Right atrium auricular region (tissue), 2 donors: ENCODE measurements around the gene TSC22D2. TPM values are rescaled to one million over a fixed set of nuclear protein-coding genes. Genes with fewer than 3 reads are reported as not detected.

ENCODE experiments used
- DNase-seq: peaks from one replicate; pipeline ENCODE4 v3.0.0-alpha.2; 2019; ENCODE audit warnings: low spot score
- H3K27ac ChIP-seq, 2 donors: fragments of 200-600 bp; sonication (generic); 1 replicate in 1 of 2; 2 replicates in 1 of 2; pipeline ENCODE4 v1.5.1; 2016 to 2019
- H3K27me3 ChIP-seq, 2 donors: fragments of 200-600 bp; sonication (generic); one replicate each; pipeline versions ENCODE4 v1.5.1 to v1.6.0; 2017 to 2019
- H3K36me3 ChIP-seq: fragments of 200-600 bp; sonication (generic); one replicate; pipeline ENCODE4 v1.5.1; 2016
- H3K4me1 ChIP-seq, 2 donors: fragments of 200-600 bp; sonication (generic); one replicate each; pipeline versions ENCODE4 v1.5.1 to v1.6.0; 2017 to 2019
- H3K4me3 ChIP-seq, 2 donors: fragments of 200-600 bp; sonication (generic); 1 replicate in 1 of 2; 2 replicates in 1 of 2; pipeline ENCODE4 v1.5.1; 2017 to 2019; ENCODE audit warnings: mild to moderate bottlenecking in 1 of 2, moderate library complexity in 1 of 2
- H3K9me3 ChIP-seq, 2 donors: fragments of 200-600 bp; sonication (generic); one replicate each; pipeline ENCODE4 v1.5.1; 2019
- total RNA-seq, 2 donors: library from RNA; depleted of rRNA; stranded (reverse); fragments of >200 nt; gene quantifications; one replicate each; pipeline ENCODE4 v1.1.0, GENCODE V29; 2016
- TF ChIP-seq, protein P1 (sequence below), 2 donors: fragments of 200-600 bp; sonication (generic); IDR thresholded peaks; one replicate each; pipeline ENCODE4 v1.5.1; 2019; ENCODE audit warnings: antibody characterized with exemption in 2 of 2

Gene TSC22D2
- total RNA-seq, 2 donors from 2014 or later, result 18.1 to 23.5 TPM

DNA sequence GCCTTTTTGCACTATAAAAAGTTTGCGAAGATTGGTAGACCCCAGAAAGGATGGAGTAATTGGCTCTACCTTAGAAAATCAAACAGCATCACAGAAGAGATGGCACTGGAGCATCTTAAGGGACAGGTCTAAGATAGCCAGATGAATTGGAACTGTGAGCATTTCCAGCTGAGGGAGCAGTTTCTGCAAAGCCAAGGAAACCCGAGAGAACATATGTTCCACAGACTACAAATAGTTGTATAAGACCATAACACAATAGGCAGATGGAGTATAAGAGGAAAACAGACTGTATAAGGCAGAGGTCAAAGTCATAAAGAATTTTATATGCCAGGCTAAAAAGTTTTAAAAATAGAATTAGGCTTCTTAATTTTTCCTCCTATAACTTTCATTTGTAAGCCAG, 46.0 kb downstream of the TSC22D2 start:
- peaks cover 0 to 33% of the 10 kb centered on the region in 2 donors for H3K4me1 ChIP-seq
- H3K36me3 ChIP-seq, result no peaks in the 10 kb centered on the region
- DNase-seq, result no peak
- H3K27ac ChIP-seq, result no peak overlapping the region
- TF ChIP-seq, protein P1, sequence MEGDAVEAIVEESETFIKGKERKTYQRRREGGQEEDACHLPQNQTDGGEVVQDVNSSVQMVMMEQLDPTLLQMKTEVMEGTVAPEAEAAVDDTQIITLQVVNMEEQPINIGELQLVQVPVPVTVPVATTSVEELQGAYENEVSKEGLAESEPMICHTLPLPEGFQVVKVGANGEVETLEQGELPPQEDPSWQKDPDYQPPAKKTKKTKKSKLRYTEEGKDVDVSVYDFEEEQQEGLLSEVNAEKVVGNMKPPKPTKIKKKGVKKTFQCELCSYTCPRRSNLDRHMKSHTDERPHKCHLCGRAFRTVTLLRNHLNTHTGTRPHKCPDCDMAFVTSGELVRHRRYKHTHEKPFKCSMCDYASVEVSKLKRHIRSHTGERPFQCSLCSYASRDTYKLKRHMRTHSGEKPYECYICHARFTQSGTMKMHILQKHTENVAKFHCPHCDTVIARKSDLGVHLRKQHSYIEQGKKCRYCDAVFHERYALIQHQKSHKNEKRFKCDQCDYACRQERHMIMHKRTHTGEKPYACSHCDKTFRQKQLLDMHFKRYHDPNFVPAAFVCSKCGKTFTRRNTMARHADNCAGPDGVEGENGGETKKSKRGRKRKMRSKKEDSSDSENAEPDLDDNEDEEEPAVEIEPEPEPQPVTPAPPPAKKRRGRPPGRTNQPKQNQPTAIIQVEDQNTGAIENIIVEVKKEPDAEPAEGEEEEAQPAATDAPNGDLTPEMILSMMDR (IDR thresholded peaks at IDR 0.05), result no peak
- no peaks in the 10 kb centered on the region for H3K9me3 ChIP-seq
- no peak overlapping the region for H3K4me3 ChIP-seq
- no peaks in the 10 kb centered on the region for H3K27me3 ChIP-seq

DNA sequence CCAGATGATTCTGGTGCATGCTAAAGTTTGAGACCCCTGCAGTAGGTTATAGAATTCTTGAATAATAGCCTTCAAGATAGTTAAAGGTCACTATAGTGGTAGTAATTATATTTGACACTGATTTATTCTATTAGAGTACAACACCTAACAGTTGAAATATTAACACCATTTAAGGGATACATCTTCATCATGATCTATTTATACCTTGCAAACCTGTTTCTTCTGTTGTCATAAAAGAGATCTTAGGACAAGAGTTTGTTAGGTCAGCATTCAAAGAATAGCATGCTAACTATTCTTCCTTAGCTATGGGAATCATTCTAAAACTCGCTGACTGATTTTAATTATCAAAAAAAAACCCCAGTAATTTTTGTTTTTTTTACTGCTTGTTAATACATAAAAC, 46.5 kb downstream of the TSC22D2 start:
- Histone ChIP-seq H3K4me1 (peaks cover 0 to 28% of the 10 kb centered on the region in 2 donors), H3K27ac (no peak overlapping the region)
- TF ChIP-seq, protein P1 (IDR thresholded peaks at IDR 0.05), result no peak

DNA sequence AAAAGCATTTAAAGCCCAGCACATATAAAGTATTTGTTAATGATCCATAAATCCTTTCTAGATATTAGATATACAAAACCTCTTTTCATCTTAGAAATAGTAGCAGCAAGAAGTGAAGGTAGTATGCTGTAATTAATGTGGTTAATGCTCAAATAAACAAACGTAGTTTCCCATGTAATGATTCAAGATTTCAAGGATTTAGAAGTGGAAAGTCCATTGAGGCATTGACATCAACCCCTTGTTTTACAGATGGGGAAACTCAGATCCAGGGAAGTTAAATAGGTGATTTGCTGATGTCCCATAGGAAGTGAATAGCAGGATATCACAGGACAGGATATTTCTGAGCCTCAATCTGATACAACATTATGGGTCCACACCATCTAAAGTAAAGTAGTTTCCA, 47.2 kb downstream of the TSC22D2 start:
- no peaks in the 10 kb centered on the region for H3K36me3 ChIP-seq
- TF ChIP-seq, protein P1 (IDR thresholded peaks at IDR 0.05), result no peak
- no peaks in the 10 kb centered on the region for H3K9me3 ChIP-seq
- DNase-seq, result no peak
- H3K27me3 ChIP-seq, result no peaks in the 10 kb centered on the region
- peaks cover 0 to 24% of the 10 kb centered on the region in 2 donors for H3K4me1 ChIP-seq
- H3K4me3 ChIP-seq, result no peak overlapping the region
- H3K27ac ChIP-seq, result no peak overlapping the region

More for the DNA sequence above, 46.5 kb downstream of the TSC22D2 start:
- Histone ChIP-seq H3K36me3 (no peaks in the 10 kb centered on the region), H3K4me3 (no peak overlapping the region), H3K27me3 (no peaks in the 10 kb centered on the region), H3K9me3 (no peaks in the 10 kb centered on the region)
- no peak for DNase-seq

DNA sequence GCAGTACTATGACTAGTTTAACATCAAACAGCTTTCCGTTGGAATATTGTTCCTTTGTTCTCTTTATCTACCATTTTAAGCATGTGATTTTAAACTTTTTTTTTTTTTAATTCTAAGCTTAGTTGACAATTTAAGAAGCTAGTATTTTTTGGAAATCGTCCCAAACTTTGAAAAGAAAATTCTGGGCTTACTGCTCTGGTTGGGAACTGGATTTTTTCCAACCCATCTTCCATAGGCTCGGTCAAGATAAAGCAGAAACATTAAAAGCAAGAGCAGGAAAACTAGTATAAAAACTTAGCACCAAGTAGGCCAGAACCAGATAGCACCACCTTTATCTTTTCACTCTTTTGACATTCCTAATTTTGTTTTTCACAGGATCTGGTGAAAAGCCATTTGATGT, 49.9 kb downstream of the TSC22D2 start:
- TF ChIP-seq, protein P1 (IDR thresholded peaks at IDR 0.05), result no peak
- Histone ChIP-seq H3K36me3 (no peaks in the 10 kb centered on the region), H3K4me3 (no peak overlapping the region), H3K27ac (no peak overlapping the region), H3K9me3 (no peaks in the 10 kb centered on the region), H3K27me3 (no peaks in the 10 kb centered on the region), H3K4me1 (peaks cover 0 to 9% of the 10 kb centered on the region in 2 donors)
- no peak for DNase-seq

DNA sequence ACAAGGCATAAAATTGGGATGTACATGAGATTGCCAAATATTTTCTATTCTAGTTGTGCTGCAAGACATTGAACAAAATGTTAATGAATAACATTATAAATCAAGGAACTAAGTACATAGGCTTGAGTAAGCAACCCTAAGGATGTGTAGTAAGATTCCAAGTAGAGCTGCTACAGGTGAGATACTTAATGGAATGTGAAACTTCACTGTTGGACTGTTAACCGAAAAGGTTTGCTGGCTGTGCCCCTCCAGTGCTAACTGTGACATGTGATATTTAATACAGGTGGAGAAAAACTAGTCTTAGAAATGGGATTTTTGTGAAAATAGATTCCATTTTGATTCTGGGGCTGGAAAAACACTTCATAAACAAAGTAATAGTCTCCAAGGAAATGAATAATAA, 52.4 kb downstream of the TSC22D2 start:
- TF ChIP-seq, protein P1 (IDR thresholded peaks at IDR 0.05), result no peak
- DNase-seq, result no peak

DNA sequence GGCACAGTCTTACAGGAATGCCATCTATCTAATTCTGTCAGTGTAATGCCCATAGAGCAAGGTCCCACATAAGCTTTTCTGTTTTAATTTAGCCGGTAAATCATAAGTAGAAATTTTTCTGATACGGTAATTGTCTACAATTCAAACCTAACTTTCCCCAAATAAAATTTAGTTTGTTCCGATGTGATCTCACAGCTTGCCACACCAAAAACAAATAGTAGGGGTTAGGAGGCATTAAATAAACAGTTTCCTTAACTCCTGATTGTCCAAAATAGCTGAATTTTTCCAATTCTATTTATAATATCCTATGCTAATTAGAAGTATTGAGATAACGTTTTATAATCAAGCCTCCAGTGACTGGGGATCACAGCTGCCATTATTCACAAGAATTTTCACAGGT, 53.3 kb downstream of the TSC22D2 start:
- no peak overlapping the region for H3K27ac ChIP-seq
- H3K4me1 ChIP-seq, result no peaks in the 10 kb centered on the region
- DNase-seq, result no peak
- no peak overlapping the region for H3K4me3 ChIP-seq
- H3K9me3 ChIP-seq, result no peaks in the 10 kb centered on the region
- H3K36me3 ChIP-seq, result no peaks in the 10 kb centered on the region
- TF ChIP-seq, protein P1 (IDR thresholded peaks at IDR 0.05), result no peak
- no peaks in the 10 kb centered on the region for H3K27me3 ChIP-seq

More for the DNA sequence above, 52.4 kb downstream of the TSC22D2 start:
- no peaks in the 10 kb centered on the region for H3K9me3 ChIP-seq
- H3K36me3 ChIP-seq, result no peaks in the 10 kb centered on the region
- no peaks in the 10 kb centered on the region for H3K27me3 ChIP-seq
- no peak overlapping the region for H3K27ac ChIP-seq
- no peaks in the 10 kb centered on the region for H3K4me1 ChIP-seq
- no peak overlapping the region for H3K4me3 ChIP-seq
